Kidney epithelial cell (primary cell): ENCODE results near the gene DGKB. TPM values are rescaled to one million over a fixed set of nuclear protein-coding genes. Genes with fewer than 3 reads are reported as not detected.
"Not testable (repeated sequence)": the region's sequence is repeated elsewhere in the genome, so short reads cannot be mapped to it uniquely, and the experiment has no call there.

ENCODE experiments used
- DNase-seq: peaks from one replicate; pipeline ENCODE4 v3.0.0-alpha.2; 2010; ENCODE audit warnings: low read depth
- H3K27me3 ChIP-seq: 2 replicates; pipeline ENCODE4 v1.6.0; 2011; ENCODE audit warnings: low read length; ENCODE audit not compliant: control insufficient read depth, insufficient read depth
- H3K36me3 ChIP-seq: 2 replicates; pipeline ENCODE4 v1.5.1; 2011; ENCODE audit warnings: low read length; ENCODE audit not compliant: control insufficient read depth, insufficient read depth
- H3K4me3 ChIP-seq: 2 replicates; pipeline ENCODE4 v1.5.1; 2011; ENCODE audit warnings: low read depth, mild to moderate bottlenecking, control low read depth, low read length
- CTCF ChIP-seq: IDR thresholded peaks from 2 replicates; pipeline ENCODE4 v1.5.1; 2011; ENCODE audit warnings: mild to moderate bottlenecking, moderate library complexity, low read length, control low read depth, inconsistent platforms; ENCODE audit not compliant: insufficient read depth, poor library complexity, severe bottlenecking
- total RNA-seq: library from RNA; depleted of rRNA; stranded (reverse); fragments of >200 nt; gene quantifications from 2 replicates; pipeline ENCODE4 v1.2.3, GENCODE V29; 2015

Gene DGKB
- total RNA-seq, 1 donor from 2014 or later = not detected

- TF ChIP-seq CTCF = no peak
- Histone ChIP-seq H3K27me3 (no peaks in the 10 kb centered on the region), H3K4me3 (no peak overlapping the region), H3K36me3 (no peaks in the 10 kb centered on the region)
- no peak for DNase-seq
Measured at GRCh38 chr7:14293434-14293833, 609.1 kb downstream of the DGKB start.

GRCh38 chr7:14292737-14293136 is 609.8 kb downstream of the DGKB start:
- DNase-seq = no peak

GRCh38 chr7:14289957-14290356 is 612.6 kb downstream of the DGKB start:
- Histone ChIP-seq H3K27me3 (no peaks in the 10 kb centered on the region), H3K36me3 (no peaks in the 10 kb centered on the region), H3K4me3 (no peak overlapping the region)
- TF ChIP-seq CTCF = no peak
- no peak for DNase-seq

More at GRCh38 chr7:14292737-14293136, 609.8 kb downstream of the DGKB start:
- TF ChIP-seq CTCF = no peak
- H3K27me3 ChIP-seq = no peaks in the 10 kb centered on the region
- no peak overlapping the region for H3K4me3 ChIP-seq
- H3K36me3 ChIP-seq = no peaks in the 10 kb centered on the region

- TF ChIP-seq CTCF = no peak
- Histone ChIP-seq H3K4me3 (no peak overlapping the region), H3K36me3 (no peaks in the 10 kb centered on the region), H3K27me3 (no peaks in the 10 kb centered on the region)
- no peak for DNase-seq
Measured at GRCh38 chr7:14288701-14289100, 613.9 kb downstream of the DGKB start.

GRCh38 chr7:14287398-14287797 is 615.2 kb downstream of the DGKB start:
- no peak for TF ChIP-seq CTCF
- Histone ChIP-seq H3K36me3 (no peaks in the 10 kb centered on the region), H3K27me3 (no peaks in the 10 kb centered on the region), H3K4me3 (no peak overlapping the region)
- DNase-seq = no peak

- no peaks in the 10 kb centered on the region for H3K36me3 ChIP-seq
- H3K4me3 ChIP-seq = no peak overlapping the region
- no peak for DNase-seq
- TF ChIP-seq CTCF = no peak
- no peaks in the 10 kb centered on the region for H3K27me3 ChIP-seq
Measured at GRCh38 chr7:14286036-14286435, 616.5 kb downstream of the DGKB start.

- DNase-seq, H3K27me3 ChIP-seq, H3K36me3 ChIP-seq, H3K4me3 ChIP-seq: not testable (repeated sequence)
Measured at GRCh38 chr7:14279065-14279871, 623.3 kb downstream of the DGKB start.
